Renal pelvis (tissue), 4 donors: ENCODE measurements around the gene PERCC1. TPM values are rescaled to one million over a fixed set of nuclear protein-coding genes. Genes with fewer than 3 reads are reported as not detected.
"Not testable (repeated sequence)": the region's sequence is repeated elsewhere in the genome, so short reads cannot be mapped to it uniquely, and the experiment has no call there.

ENCODE experiments used
- DNase-seq: peaks from one replicate; pipeline ENCODE4 v3.0.0-alpha.2; 2013
- polyA plus RNA-seq, 3 donors: library from polyadenylated mRNA; unstranded; fragments of 120-200 nt; gene quantifications; one replicate each; pipeline ENCODE4 v1.2.1, GENCODE V29; 2013; ENCODE audit not compliant: insufficient read length in 3 of 3

The PERCC1 gene
- polyA plus RNA-seq, 3 donors = 0.21 to 0.25 TPM; not detected in 1

DNA sequence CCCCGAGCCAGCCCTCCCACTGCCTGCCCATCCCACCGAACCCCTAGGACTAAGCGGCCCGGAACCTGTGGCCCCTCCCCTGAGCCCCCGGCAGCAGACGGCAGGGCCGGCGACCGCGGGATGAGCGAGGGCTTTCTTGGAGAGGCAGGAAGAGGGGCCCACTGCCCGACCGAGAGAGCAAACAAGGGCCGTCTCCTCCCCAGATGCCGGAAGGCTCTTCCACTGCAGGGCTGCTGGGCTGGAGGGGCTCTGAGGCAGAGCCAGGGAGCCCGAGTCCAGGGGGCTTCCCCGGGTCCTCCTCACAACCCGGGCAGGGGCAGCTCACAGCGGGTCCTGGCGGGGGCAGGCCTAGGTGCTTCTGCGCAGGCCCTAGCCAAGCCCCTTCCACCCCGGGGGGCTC, 2.9 kb downstream of the PERCC1 start:
- DNase-seq = no peak

DNA sequence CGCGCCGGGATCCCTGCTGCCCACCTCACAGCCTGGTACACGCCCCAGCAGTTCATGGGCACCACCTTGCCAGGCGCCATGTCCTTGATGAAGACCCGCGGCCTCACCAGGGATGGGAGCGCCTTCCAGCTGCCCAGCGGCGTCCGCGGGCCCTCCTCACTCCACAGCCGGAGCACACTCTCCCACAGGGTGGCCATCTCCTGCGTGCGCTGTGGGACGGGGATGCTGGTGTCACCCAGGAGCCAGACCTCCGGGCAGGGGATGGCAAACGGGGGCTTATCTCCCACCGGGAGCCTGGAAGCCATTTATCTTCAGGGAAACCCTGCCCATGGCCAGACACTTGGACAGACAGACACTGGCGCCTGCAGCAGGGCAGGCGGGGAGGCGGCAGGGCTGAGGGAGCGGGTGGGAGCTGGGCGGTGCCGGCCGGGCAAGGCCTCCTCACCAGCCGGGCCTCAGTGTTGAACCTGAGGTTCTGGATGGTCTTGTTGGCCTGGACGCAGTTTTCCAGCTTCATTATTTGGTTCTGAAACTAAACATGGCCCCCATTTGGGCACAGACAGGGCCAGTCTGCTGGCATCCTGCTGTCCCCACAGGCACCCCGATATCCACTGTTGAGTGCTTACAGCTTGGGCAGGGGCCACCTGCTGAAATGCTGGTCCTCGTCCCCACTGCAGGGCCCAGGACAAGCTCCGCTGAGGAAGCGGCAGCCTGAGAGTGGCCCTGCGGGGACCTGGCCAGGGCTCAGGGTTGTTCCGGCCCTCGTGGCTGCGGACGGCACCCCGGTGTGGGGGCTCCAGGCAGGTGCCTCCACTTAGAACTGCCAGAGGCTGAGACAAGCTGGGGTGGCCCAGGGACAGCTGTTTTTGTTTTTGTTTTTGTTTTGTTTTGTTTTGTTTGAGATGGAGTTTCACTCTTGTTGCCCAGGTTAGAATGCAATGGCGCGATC, 4.0 kb downstream of the PERCC1 start:
- DNase-seq = no peak

DNA sequence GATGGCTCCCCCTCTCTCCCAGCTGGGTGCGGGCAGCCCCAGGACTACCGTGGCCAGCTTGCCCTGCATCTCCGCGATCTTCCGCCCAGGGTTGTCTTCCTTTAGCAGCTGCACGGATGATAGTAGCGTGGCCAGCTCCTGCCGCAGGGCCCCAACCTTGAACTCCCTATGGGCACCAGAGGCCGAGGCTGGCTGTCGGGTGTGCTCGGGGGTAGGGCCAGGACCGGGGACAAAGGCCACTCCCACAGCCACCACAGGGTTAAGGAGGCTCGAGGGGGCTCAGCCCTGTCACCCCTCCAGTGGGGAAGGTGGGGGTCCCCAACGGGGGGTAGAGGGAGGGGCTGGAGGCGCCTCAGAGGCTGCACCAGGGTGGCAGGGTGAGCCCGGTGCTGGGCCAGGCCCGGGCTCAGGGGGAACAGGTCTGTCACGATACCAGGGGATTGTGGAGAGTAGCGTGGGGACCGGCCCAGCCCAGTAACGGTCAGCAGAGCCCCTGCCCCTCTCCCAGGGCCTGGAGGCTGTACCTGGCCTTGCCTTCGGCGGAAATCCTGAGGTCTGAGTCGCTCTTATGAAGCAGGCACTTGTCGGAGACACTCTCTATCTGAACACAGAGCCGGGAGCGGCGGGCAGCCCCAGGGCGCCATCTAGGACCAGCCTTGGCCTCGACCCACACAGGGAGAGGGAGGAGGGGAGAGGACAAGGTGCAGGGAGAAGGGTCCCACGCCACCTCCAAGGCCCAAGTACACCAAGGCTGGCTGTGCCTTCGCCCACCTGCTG, 5.2 kb downstream of the PERCC1 start:
- no peak for DNase-seq

DNA sequence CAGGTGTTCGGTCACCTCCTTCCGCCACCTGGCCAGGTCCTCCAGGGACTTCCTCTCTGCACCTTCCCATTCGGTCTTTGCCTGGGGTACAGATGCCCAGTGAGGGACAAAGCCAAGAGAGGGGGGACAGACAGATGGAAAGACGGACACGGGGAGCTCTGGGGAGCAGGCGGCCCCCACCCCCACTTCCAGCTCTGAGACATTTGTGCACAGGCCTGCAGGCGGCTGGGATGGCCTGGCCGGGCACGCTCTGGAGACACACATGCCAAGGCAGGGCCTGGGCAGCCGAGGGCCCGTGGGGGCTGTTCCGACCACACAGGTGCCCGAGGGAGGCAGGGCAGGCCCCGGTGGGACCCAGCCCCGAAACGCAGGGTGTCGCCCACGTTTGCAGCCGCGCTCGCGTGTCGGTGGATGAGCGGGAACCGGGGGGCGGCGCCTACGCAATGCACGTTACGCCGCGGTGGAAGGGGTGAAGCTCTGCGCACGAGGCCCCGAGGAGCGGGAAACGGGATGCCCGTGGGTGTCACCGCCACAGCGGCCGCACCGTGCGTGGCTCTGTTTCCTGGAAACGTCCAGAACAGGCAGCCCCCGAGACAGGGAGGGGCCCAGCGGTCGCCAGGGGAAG, 6.0 kb downstream of the PERCC1 start:
- DNase-seq = no peak

DNA sequence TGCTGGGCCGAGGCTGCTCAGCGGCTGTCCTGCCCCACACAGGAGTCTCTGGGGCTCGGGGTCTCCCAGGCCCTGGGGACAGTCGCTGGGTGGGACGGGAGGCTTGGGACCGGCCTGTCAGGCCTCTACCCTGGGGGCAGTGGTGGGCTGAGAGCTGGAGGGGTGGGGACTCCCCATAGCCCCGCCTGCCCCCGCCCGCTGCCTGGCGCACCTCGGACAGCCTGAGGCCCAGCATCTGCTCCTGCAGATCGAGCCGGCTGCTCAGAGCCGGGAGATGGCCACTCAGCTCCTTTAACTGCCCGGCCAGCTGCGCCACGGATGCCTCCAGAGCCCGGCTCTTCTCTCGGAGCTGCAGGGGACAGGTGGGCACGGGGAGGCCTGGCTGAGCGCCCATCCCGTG, 6.7 kb downstream of the PERCC1 start:
- DNase-seq = no peak

DNA sequence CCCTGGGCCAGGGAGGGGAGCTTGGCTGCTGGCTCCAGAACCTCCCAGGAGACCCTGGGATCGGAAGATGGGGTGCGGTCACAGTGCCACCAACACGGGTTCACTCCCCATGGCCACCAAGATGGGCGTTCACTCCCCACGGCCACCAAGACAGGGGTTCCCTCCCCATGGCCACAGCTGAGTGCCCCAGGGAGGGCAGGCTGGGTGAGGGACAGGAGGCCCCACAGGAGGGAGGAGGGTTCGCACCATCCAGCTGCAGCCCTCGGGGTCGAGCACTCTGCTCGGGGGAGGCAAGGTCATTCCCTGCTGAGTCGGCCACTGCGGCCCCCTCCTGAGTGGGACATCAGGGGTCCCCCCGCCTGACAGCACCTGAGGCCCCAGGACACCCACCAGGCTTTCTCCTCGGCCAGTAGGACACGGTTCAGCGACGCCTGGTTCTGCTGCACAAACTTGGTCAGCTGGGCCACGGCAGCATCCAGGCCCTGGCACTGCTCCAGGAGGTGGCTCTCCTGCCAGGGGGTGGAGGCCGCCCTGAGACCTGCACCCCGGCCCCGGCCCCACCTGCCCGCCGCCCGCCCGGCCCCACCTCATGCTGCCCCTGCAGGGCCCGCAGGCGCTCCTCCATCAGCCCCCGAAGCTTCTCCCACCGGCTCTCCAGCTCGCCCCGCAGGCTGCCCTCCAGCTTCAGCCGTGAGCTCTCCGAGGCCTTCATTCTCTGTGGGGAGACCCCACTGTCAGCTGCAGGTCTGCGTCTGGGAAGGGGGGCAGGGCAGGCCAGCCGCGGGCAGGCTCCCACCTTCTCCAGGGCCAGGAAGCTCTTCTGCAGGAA, 7.6 kb downstream of the PERCC1 start:
- DNase-seq = no peak

DNA sequence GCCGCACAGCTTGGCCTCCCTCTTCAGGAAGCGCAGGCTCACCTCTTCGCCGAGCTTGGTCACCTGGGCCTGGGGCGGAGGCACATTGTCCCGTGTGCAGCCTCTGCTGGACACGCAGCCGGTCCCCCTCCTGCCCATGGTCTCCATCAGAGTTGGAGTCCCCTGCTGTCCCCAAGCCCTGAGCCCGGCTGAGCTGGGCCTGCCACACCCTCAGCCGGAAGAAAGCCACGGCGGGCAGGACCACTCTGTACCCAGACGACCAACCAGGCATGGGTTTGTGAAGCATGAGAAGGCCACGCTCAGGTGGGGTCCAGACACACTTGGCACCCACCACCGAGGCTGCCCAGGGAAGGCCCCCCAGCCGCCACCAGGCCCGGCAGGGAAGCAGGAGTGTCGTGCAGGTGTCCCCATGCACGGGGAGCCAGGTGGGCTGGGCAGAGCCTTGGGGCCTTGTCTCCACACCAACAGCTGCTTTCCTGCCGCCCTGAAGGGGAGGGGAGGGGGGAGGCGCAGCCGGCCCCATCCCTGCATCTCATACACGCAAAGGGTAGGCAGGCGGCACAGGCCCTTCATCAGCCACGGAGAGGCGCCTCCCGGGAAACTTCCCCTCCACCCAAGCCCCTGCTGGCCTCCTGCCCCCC, 8.3 kb downstream of the PERCC1 start:
- DNase-seq = no peak

DNA sequence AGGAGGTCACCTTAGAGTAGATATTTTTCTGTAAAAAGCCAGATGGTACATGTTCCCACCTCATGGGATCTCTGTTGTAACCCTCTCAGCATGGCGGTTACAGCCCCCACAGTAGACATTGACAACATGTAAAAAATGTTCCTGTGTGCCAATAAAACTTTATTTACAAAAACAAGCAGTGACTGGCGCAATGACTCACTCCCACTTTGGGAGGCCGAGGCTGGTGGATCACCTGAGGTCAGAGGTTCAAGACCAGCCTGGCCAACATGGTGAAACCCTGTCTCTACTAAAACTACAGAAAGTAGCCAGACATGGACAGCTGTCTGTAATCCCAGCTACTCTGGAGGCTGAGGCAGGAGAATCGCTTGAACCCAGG, 8.8 kb downstream of the PERCC1 start:
- not testable (repeated sequence) for DNase-seq

DNA sequence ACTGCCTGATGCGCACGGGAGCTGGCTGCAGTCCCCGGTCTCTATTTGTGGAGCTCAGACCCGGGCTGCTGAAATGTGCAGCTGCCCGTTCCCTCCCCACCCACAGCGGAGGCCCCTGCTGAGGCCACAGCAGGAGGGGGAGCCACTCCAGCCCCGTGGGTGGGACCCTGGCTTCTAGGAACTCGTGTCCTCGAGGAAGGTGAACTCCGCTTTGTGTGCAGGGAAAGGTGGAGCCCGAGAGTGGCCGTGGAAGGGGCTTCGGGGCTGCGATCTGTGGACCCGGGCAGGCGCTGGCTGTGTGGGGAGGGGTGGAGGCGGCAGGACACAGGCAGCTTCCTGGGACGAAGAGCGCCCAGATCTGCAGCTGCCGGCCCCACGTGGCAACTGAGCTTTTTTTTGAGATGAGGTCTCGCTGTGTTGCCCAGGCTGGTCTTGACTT, 10.5 kb downstream of the PERCC1 start:
- no peak for DNase-seq

DNA sequence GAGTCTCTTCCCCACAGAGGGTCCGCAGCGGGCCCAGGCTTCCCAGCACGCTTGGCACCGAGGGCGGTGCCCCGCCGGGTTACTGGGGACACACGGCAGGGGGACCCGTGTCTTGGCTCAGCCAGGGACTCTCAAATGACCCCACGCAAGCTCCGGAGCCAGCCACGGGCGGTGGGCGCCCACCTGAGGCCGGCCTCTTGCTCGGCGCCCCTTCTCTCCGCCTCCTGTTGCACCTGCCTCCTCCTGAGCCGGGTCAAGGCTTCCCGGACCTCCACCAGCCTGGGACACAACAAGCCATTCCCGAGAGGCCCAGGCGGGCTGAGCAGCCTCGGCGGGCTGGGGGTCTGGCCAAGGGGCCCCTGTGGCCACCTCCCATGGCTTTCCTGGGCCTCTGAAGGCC, 11.8 kb downstream of the PERCC1 start:
- DNase-seq = no peak

DNA sequence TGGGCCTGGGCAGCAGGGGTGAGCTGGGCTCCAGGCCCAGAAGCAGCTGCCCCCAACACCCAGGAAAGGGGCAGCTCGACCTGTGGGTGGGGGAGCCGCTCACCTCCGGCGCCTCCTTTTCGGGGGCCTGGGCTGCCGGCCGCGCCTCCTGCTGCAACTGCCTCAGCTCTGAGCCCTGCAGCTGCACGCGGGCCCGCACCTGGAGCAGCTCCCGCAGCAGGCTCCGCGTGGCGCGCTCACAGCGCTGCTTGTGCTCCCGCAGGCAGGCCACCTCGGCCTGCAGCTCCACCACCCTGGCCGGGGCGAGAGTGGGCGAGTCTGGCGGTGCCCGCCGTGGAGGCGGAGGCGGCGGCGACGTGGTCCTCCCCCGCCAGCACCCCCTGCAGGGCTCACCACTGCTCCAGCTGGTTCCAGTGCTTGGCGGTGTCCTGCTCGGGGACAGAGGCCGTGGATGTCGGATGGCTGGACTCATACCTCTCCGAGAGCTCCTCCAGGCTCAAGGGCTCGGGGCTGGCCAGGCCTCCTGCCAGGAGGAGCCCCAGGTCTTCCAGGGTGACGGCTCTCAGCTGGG, 12.6 kb downstream of the PERCC1 start:
- DNase-seq = no peak

DNA sequence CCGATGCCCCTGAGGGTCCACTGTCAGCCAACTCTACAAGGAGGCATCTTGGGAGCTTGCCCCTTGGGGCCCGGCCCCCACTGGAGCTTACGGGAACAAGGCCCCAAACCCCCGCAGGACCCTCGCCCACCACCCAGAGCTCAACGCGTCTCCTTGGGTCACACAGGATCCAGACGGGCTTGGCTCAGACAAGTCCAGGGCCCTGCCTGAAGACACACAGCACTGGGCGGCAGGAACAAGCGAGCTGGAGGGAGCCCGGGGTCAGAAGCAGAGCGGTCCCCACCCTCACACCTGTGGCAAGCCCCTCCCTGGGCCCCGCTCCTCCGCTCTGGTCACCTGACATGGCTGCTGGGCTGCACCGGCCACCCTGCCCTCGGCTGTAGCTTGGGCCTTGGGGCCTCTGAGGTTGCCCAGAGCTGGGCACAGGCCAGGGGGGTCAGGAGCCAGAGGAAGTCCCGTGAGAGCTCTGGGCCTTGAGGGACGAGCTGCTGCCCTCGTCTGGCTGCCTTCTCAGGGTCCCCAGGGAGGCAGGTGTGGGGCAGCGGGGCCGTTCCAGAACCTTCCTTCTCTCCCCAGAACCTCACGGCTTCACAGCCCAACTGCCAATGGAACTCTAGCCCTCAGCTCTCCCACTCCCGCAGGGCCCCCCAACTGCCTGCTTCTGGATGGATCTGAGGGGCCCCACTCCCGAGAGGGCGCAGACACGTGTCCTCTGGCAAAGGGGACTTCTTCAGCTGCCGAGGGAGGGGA, 13.3 kb downstream of the PERCC1 start, which contains the start of gene CCDC154:
CCDC154 (minus strand) TSS at position 577 of the 750 bp plus-strand sequence; CDS start at position 343, 234 bp downstream.
- no peak for DNase-seq

DNA sequence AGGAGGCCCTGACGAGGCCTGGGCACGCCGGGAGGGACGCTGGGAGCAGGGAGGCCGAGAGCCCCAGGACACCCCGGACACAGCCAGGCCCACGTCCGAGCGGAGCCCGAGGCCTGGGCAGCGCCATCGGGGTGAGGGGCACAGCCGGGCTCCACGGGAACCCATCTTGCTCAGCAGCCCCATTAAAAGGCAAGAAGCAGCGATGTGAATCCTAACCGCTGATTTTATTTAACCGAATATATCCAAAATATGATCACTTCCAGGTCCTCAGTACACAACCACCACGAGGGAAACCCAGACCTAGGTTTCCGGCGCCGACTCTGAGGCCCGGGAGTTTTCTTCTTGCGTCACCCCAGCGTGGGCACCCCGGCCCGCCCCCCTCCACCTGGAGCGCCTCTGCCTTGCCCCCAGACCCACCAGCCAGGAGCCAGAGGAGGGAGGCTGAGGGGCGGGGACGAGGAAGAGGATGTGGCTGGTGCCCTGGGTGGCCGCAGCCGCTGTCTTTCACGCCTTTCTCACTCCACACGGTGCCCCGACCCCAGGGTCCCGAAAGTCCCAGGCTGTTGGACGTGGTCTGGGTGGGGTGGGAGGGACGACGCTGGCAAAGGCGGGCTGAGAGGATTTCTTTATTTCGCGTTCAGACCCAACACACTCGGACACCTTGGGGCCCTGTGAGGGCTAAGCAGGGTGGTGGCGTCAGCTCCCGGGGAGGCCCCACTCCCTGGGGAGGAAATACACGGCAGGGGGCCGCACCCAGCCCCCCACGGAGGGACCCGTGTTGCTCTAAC, 14.0 kb downstream of the PERCC1 start:
- DNase-seq = no peak

DNA sequence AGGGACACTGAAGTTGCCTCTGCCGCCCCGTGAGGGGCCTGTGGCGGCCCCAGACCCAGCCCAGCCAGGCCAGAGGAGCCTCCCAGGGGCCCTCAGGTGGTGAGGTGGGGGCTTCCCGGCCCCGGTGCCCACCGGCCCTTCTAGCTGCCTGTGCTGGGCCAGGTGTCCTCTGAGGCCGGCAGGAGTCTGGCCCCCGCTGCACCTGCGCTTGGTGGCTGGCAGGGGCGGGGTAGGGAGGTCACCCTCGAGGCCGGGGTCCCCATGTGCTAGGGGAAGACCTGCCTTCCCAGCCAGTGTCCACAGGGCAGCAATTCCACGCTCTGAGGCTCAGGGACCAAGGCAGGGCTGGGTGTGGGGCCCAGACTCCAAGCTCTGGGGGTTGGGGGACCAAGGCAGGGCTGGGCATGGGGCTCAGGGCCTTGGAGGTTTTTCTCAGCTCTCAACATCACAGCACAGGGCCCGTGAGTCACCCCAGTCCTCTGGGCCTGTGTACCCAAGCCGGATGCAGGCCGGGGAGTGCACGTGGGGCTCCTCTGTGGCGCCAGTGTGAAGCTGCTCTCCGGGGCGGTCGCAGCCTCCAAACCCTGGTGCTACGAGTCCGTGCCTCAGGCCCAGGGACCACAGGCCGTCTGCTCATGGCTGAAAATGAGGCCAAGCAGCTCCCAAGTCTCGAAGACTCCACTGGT, 14.8 kb downstream of the PERCC1 start:
- DNase-seq = no peak

DNA sequence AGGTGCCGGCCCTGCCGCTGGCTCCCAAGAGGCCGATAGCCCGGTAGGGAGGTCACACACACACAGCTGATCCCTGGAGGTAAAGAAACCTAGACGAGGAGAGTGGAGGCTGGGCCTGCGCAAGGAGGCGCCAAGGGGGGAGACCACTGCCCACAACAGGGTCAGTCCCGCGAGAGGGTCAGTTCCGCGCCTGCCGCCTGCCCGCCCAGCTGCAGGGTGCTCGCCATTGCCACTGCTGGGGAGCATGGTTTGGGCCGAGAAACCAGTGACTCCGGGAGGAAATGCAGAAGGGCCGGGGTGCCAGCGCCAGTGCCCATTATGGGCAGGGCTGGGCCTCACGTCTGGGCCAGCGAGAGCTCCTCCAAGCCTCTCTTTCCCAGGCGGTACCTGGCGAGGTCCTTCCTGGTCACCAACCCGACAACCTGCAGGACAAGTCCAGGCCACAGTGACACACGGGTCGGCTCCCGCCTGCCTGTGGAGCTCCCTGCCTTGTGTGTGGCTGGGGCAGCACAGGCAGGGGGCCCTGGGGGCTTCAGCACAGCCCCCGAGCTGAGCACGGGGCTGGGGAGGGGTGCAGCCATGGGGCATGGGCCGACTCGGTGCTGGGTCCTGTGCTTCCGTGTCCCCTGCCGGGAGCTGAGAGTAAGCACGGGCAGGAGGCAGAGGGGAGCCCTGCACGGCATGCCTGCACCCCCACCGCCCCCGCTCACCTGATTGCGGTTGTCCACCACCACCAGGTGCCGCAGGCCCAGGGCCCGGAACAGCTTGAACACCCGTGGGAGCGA, 15.6 kb downstream of the PERCC1 start:
- DNase-seq = no peak

DNA sequence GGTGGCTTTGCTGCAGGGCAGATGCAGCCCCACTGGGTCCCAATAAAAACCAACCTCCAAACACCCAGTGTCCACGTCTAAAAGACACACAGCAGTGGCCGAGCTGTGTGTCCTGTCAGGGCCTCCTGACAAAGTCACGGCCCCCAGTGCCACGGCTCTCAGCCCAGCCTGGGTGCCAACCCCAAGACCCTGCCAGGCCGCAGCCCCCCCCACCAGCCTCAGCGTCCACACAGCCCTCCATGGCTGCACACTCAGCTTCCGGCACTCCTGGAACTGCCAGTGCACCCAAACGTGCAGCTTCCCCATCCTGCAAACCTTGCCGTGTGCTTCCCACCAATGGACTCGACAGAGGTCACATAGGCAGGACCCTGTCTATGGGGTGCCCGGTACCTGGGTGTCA, 17.1 kb downstream of the PERCC1 start:
- no peak for DNase-seq

DNA sequence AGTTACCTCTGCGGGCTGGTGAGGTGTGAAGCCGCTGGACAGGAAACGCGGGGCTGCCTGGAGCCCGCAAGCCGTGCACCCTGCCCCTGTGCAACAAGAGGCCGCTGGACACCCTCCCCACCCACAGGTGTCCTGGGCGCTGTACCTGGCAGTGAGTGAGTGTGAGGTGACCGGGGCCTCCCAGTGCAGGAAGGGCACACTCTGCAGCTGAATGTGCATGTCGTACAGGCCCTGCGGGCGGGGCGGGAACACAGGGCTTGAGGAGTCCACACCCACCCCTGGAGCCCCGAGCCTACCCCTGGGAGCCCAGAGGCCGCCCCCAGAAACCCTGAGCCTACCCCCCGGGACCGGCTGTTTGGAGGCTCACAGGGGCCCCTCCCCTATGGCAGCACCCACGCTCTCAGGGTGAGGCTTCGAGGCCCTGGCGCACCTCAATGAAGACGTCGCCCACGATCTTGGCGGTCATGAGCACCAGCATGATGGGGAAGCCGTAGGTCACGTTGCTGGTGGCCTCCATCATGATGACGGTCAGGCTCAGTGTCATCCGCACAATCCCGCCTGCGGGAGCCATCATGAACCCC, 17.7 kb downstream of the PERCC1 start:
- DNase-seq = no peak
